Measurements from ENCODE around the gene SCUBE2. TPM values are rescaled to one million over a fixed set of nuclear protein-coding genes. Genes with fewer than 3 reads are reported as not detected.
"Not testable (repeated sequence)": the region's sequence is repeated elsewhere in the genome, so short reads cannot be mapped to it uniquely, and the experiment has no call there.

Gene SCUBE2
- total RNA-seq, 1 experiment from 2014 or later: 0.18 TPM

GRCh38 chr11:9103542-9104276 is 12.3 kb upstream of the SCUBE2 start:
- Histone ChIP-seq H3K4me3 (ENCODE audit: low read length) (no peak overlapping the region), H3K27ac (ENCODE audit: low read length) (peak overlapping the region; percentile 42; the same call in 1 of the 2 replicates), H2AFZ (ENCODE audit: low read length) (no peak overlapping the region), H3F3A (ENCODE audit: low read length, unreplicated experiment) (no peaks in the 10 kb centered on the region), H3K4me1 (ENCODE audit: insufficient read depth, low read length) (no peaks in the 10 kb centered on the region), H3K36me3 (ENCODE audit: low read depth, low read length) (no peaks in the 10 kb centered on the region), H3K79me2 (ENCODE audit: low read length) (no peaks in the 10 kb centered on the region), H3K4me2 (ENCODE audit: low read length) (no peak overlapping the region), H3K9ac (ENCODE audit: low read length) (no peak overlapping the region; the same call in 1 of the 2 replicates), H3K27me3 (ENCODE audit: low read length) (no peaks in the 10 kb centered on the region), H4K20me1 (ENCODE audit: low read length) (no peaks in the 10 kb centered on the region), H3K9me2 (replicated peaks; ENCODE audit: low read length) (no peaks in the 10 kb centered on the region), H3K9me3 (ENCODE audit: low read length) (no peaks in the 10 kb centered on the region)
- peak; percentile 55 for ATAC-seq
- peak; percentile 14 for DNase-seq
- ChIA-PET POLR2A (ENCODE audit: unreplicated experiment) (no interaction called here), CTCF (no interaction called here)
- intact Hi-C loops (cut with micrococcal nuclease): no loop called here
- no TSS peak for BruUV-seq (replicated peaks)
- TF ChIP-seq CTCF (conservative IDR thresholded peaks at IDR 0.05; ENCODE audit: low read depth, low read length): no peak
- TF ChIP-seq EZH2 (IDR thresholded peaks at IDR 0.05; ENCODE audit: low read length, unreplicated experiment): no peak
- TF ChIP-seq EZH2phosphoT487 (IDR thresholded peaks at IDR 0.05; ENCODE audit: borderline replicate concordance, low read length): no peak

- Histone ChIP-seq H2AFZ (ENCODE audit: low read length) (no peak overlapping the region), H3K27ac (ENCODE audit: low read length) (no peak overlapping the region), H3K27me3 (ENCODE audit: low read length) (no peaks in the 10 kb centered on the region), H3K4me1 (ENCODE audit: insufficient read depth, low read length) (no peaks in the 10 kb centered on the region), H3F3A (ENCODE audit: low read length, unreplicated experiment) (no peaks in the 10 kb centered on the region), H3K9me2 (replicated peaks; ENCODE audit: low read length) (no peaks in the 10 kb centered on the region), H4K20me1 (ENCODE audit: low read length) (no peaks in the 10 kb centered on the region), H3K36me3 (ENCODE audit: low read depth, low read length) (no peaks in the 10 kb centered on the region), H3K9me3 (ENCODE audit: low read length) (no peaks in the 10 kb centered on the region), H3K4me2 (ENCODE audit: low read length) (no peak overlapping the region), H3K9ac (ENCODE audit: low read length) (no peak overlapping the region), H3K4me3 (ENCODE audit: low read length) (no peak overlapping the region), H3K79me2 (ENCODE audit: low read length) (no peaks in the 10 kb centered on the region)
- CTCF ChIA-PET: no interaction called here
- intact Hi-C loops (cut with micrococcal nuclease): no loop called here
- BruUV-seq (replicated peaks): no TSS peak
- ATAC-seq: no peak
- TF ChIP-seq EZH2 (IDR thresholded peaks at IDR 0.05; ENCODE audit: low read length, unreplicated experiment) (no peak), EZH2phosphoT487 (IDR thresholded peaks at IDR 0.05; ENCODE audit: borderline replicate concordance, low read length) (no peak), CTCF (conservative IDR thresholded peaks at IDR 0.05; ENCODE audit: low read depth, low read length) (no peak)
- DNase-seq: no peak
- POLR2A ChIA-PET (ENCODE audit: unreplicated experiment): interaction anchor here (0.7 kb wide), 1 partner anchor 372 kb away, joined by 20 read pairs; no protein-coding TSS in a partner anchor
Observed at GRCh38 chr11:9099617-9100016, 8.2 kb upstream of the SCUBE2 start.

- DNase-seq; H3K79me2 ChIP-seq (ENCODE audit: low read length); H3K36me3 ChIP-seq (ENCODE audit: low read depth, low read length); H3K27ac ChIP-seq (ENCODE audit: low read length); H3K9ac ChIP-seq (ENCODE audit: low read length); H3K4me3 ChIP-seq (ENCODE audit: low read length); H3K4me2 ChIP-seq (ENCODE audit: low read length); H4K20me1 ChIP-seq (ENCODE audit: low read length); ATAC-seq; H3F3A ChIP-seq (ENCODE audit: low read length, unreplicated experiment); H3K9me3 ChIP-seq (ENCODE audit: low read length); H3K9me2 ChIP-seq (replicated peaks; ENCODE audit: low read length); H3K4me1 ChIP-seq (ENCODE audit: insufficient read depth, low read length); CTCF ChIA-PET; POLR2A ChIA-PET (ENCODE audit: unreplicated experiment); H2AFZ ChIP-seq (ENCODE audit: low read length); intact Hi-C loops (cut with micrococcal nuclease); BruUV-seq (replicated peaks); H3K27me3 ChIP-seq (ENCODE audit: low read length): not testable (repeated sequence)
Observed at GRCh38 chr11:9098455-9098854, 7.1 kb upstream of the SCUBE2 start.

- DNase-seq; H3K9ac ChIP-seq (ENCODE audit: low read length); H3K4me2 ChIP-seq (ENCODE audit: low read length); ATAC-seq; H3K9me2 ChIP-seq (replicated peaks; ENCODE audit: low read length); H3K79me2 ChIP-seq (ENCODE audit: low read length); H4K20me1 ChIP-seq (ENCODE audit: low read length); H2AFZ ChIP-seq (ENCODE audit: low read length); H3K36me3 ChIP-seq (ENCODE audit: low read depth, low read length); CTCF ChIA-PET; BruUV-seq (replicated peaks); H3K4me1 ChIP-seq (ENCODE audit: insufficient read depth, low read length); POLR2A ChIA-PET (ENCODE audit: unreplicated experiment); intact Hi-C loops (cut with micrococcal nuclease); H3K27me3 ChIP-seq (ENCODE audit: low read length); H3K4me3 ChIP-seq (ENCODE audit: low read length); H3K9me3 ChIP-seq (ENCODE audit: low read length); H3K27ac ChIP-seq (ENCODE audit: low read length); H3F3A ChIP-seq (ENCODE audit: low read length, unreplicated experiment): not testable (repeated sequence)
Observed at GRCh38 chr11:9097186-9097943, 6.0 kb upstream of the SCUBE2 start.

Data from PC-3 (cell line).